ENCODE results near the gene OPCML. TPM values are rescaled to one million over a fixed set of nuclear protein-coding genes. Genes with fewer than 3 reads are reported as not detected.

Gene OPCML
- under 0.01 TPM in 1 of 2 replicates, not detected in the other for total RNA-seq

GRCh38 chr11:133531971-133532651 lies at the start of gene OPCML:
Gene OPCML (minus strand): TSS chr11:133532501.

